Neuron (in vitro differentiated cells): ENCODE measurements around the gene RBM39.
"Not testable (repeated sequence)": the region's sequence is repeated elsewhere in the genome, so short reads cannot be mapped to it uniquely, and the experiment has no call there.

Experiments used
- H2AFZ ChIP-seq: one replicate; pipeline ENCODE4 v1.6.1; 2013; ENCODE audit warnings: low read depth, mild to moderate bottlenecking, inconsistent platforms, low read length, moderate library complexity
- H3K27me3 ChIP-seq: one replicate; pipeline ENCODE4 v1.6.1; 2013; ENCODE audit warnings: low read length; ENCODE audit not compliant: insufficient read depth
- H3K36me3 ChIP-seq: one replicate; pipeline ENCODE4 v1.6.1; 2013; ENCODE audit warnings: low read length; ENCODE audit not compliant: insufficient read depth
- H3K4me1 ChIP-seq: one replicate; pipeline ENCODE4 v1.6.1; 2013; ENCODE audit warnings: low read length; ENCODE audit not compliant: insufficient read depth
- H3K4me3 ChIP-seq: 2 replicates; pipeline ENCODE4 v1.5.1; 2013; ENCODE audit warnings: mild to moderate bottlenecking, low read length, moderate library complexity
- H3K9me3 ChIP-seq: one replicate; pipeline ENCODE4 v1.6.1; 2013; ENCODE audit warnings: low read length

RBM39 gene

DNA sequence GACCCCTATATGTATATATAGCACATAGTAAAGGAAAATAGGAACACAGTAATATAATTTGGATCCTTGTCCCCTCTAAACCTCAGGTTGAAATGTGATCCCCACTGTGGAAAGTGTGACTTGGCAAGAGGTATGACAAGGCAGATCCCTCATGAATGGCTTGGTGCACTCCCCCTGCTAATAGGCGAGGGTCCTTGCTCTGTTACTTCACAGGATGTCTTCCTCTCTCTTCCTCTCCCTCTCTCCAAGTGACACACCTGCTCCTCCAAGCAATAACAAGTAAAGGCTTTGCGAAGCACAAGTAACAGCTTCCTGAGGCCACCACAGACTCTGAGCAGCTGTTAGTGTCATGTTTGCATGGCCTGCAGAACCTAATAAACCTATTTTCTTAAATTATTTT, 26.4 kb downstream of the RBM39 start:
- peaks cover 4% of the 10 kb centered on the region for H3K4me1 ChIP-seq
- H3K27me3 ChIP-seq = no peaks in the 10 kb centered on the region
- no peaks in the 10 kb centered on the region for H3K9me3 ChIP-seq
- no peak overlapping the region for H2AFZ ChIP-seq
- H3K36me3 ChIP-seq = peaks cover 93% of the 10 kb centered on the region
- no peak overlapping the region for H3K4me3 ChIP-seq

DNA sequence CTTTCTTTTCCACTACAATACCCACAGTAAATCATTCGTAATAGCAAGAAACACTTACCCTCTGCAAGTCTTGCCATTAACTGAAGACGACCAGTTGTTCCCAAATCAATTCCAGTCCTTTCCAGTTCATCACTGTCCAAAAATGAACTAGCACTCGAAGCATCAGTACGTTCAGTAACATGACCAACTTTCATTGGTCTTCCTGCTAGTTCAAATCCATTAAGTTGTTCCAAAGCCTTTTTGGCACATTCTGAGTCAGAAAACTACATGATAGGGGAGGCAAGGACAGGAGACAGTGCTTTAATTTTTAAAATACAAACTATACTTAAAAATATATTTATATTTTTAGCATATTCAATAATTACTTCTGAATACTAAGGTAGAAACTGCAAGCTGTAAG, 27.9 kb downstream of the RBM39 start:
- Histone ChIP-seq H3K4me1 (peaks cover 20% of the 10 kb centered on the region), H3K36me3 (peaks cover 92% of the 10 kb centered on the region), H3K9me3 (no peaks in the 10 kb centered on the region), H2AFZ (no peak overlapping the region), H3K27me3 (no peaks in the 10 kb centered on the region), H3K4me3 (no peak overlapping the region)

DNA sequence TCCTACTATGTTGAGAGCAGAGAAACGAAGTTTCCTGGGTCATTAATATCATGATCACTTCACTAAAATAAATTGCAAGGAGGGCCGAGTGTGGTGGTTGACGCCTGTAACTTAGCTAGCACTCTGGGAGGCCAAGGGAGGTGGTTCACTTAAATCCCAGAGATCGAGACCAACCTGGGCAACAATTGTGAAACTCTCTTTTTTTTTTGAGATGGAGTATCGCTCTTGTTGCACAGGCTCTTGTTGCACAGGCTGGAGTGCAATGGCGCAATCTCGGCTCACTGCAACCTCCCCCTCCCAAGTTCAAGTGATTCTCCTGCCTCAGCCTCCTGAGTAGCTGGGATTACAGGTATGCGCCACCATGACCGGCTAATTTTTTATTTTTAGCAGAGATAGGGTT, 28.9 kb downstream of the RBM39 start:
- peaks cover 94% of the 10 kb centered on the region for H3K36me3 ChIP-seq
- H3K27me3 ChIP-seq, H2AFZ ChIP-seq, H3K9me3 ChIP-seq, H3K4me3 ChIP-seq: not testable (repeated sequence)
- peaks cover 24% of the 10 kb centered on the region for H3K4me1 ChIP-seq

DNA sequence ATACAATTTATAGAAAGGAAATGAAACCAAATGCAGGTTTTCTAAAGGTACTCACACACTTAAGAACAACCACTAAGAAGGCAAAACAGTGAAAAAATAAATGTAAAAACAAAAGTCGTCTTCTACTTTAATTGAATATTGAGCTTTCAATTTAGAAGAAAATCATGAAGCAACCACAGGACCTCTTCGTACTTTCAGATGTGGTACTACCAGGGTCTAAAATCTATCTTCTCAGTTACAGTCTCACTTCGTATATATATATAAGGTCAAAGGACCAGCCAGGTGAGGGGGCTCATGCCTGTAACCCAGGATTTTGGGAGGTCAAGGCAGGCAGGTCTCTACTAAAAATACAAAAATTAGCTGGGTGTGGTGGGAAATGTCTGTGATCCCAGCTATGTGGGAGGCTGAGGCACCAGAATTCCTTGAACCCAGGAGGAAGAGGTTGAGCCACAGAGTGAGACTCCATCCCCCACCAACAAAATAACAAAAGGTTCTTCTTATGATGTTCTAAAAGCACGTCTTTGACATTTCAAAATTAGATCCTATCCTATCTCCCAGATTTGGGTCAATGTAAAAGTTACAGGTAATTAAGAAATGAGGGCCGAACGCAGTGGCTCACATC, 30.4 kb downstream of the RBM39 start:
- Histone ChIP-seq H3K4me3 (no peak overlapping the region), H3K9me3 (no peaks in the 10 kb centered on the region), H3K36me3 (peaks cover 91% of the 10 kb centered on the region), H3K4me1 (peaks cover 24% of the 10 kb centered on the region), H3K27me3 (no peaks in the 10 kb centered on the region), H2AFZ (no peak overlapping the region)

- H3K4me1 ChIP-seq = peaks cover 24% of the 10 kb centered on the region
- peaks cover 91% of the 10 kb centered on the region for H3K36me3 ChIP-seq
- H3K4me3 ChIP-seq = no peak overlapping the region
- H3K27me3 ChIP-seq = no peaks in the 10 kb centered on the region
- no peaks in the 10 kb centered on the region for H3K9me3 ChIP-seq
- no peak overlapping the region for H2AFZ ChIP-seq
Measured at GRCh38 chr20:35710884-35711587, 31.0 kb downstream of the RBM39 start.

DNA sequence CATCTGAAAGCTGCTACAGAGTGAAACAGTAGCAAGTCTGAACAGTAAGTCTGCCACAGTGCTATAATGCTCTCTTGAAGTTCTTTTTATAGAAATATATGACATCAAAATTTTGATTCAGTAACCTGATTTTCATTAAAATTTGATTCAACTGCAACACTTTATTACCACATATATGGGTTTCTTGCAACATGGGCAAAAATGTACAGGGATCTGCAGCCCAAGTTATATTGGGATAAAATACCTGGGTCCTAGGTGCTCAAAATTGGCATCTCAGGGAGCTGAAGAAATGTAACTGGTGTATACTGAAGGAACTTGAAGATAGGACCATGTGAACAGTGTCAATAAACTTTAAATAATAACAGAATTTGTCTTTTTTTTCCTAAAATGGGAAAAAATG, 32.0 kb downstream of the RBM39 start:
- Histone ChIP-seq H3K4me1 (peaks cover 24% of the 10 kb centered on the region), H3K4me3 (no peak overlapping the region), H3K36me3 (peaks cover 92% of the 10 kb centered on the region), H3K27me3 (no peaks in the 10 kb centered on the region), H2AFZ (no peak overlapping the region), H3K9me3 (no peaks in the 10 kb centered on the region)

DNA sequence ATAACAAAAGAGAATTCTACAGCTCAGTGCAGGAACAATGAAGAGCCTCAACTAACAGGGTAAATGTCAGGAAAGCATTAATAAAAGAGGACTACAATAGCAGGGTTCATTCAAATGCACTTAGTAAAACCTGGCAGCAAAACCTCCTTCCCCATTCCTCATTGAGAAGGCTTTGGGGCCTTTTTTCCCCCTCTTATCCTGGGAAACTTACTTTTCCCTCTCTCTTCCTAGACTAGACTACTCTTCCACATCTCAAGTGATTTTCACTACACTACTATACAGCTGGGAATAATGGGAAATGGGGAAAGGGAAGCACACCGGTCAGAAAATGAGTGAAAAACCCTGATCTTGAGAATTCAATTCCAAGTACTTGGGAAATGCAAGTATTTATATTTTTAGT, 32.8 kb downstream of the RBM39 start:
- Histone ChIP-seq H3K4me3 (no peak overlapping the region), H3K4me1 (peaks cover 24% of the 10 kb centered on the region), H3K9me3 (no peaks in the 10 kb centered on the region), H2AFZ (no peak overlapping the region), H3K27me3 (no peaks in the 10 kb centered on the region), H3K36me3 (peaks cover 93% of the 10 kb centered on the region)

GRCh38 chr20:35708502-35708901, 33.6 kb downstream of the RBM39 start:
- Histone ChIP-seq H3K27me3 (no peaks in the 10 kb centered on the region), H3K36me3 (peaks cover 93% of the 10 kb centered on the region), H2AFZ (no peak overlapping the region), H3K4me3 (no peak overlapping the region), H3K9me3 (no peaks in the 10 kb centered on the region), H3K4me1 (peaks cover 24% of the 10 kb centered on the region)

DNA sequence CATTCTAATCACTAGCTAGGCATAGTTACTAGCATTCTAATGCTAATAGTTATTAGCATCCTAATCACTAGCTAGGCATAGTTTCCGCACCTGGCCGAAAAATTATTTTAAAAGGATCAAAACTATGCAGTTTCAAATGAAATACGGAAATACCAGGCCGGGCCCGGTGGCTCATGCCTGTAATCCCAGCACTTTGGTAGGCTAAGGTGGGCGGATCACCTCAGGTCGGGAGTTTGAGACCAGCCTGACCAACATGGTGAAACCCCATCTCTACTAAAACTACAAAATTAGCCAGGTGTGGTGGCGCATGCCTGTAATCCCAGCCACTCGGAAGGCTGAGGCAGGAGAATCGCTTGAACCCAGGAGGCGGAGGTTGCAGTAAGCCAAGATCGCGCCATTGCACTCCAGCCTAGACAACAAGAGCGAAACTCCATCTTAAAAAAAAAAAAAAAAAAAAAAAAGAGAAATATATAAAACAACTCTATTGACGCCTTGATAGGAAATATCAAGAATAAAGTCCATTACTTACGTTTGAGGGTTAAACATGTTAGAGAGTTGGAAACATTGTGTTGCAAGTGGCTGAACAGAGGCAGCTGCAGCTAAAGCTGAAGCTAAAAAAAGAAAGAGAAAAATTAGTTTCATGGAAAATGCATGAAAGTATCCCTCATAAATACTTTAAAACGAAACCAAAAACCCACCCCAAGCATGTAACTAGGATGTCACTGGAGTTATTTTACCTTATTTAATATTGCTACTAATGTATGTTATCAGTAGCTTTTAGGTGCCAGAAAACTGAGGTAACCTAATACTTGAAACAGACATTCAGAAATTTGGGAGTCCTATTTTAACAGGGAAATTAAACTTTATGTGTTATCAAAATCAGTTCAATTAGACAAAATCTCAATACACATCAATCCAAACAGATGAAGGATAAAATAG, 35.2 kb downstream of the RBM39 start:
- not testable (repeated sequence) for H3K27me3 ChIP-seq, H2AFZ ChIP-seq, H3K4me3 ChIP-seq, H3K9me3 ChIP-seq
- Histone ChIP-seq H3K4me1 (peaks cover 23% of the 10 kb centered on the region), H3K36me3 (peaks cover 96% of the 10 kb centered on the region)

GRCh38 chr20:35705894-35706293, 36.2 kb downstream of the RBM39 start:
- H3K27me3 ChIP-seq, H3K9me3 ChIP-seq: not testable (repeated sequence)
- peaks cover 94% of the 10 kb centered on the region for H3K36me3 ChIP-seq

DNA sequence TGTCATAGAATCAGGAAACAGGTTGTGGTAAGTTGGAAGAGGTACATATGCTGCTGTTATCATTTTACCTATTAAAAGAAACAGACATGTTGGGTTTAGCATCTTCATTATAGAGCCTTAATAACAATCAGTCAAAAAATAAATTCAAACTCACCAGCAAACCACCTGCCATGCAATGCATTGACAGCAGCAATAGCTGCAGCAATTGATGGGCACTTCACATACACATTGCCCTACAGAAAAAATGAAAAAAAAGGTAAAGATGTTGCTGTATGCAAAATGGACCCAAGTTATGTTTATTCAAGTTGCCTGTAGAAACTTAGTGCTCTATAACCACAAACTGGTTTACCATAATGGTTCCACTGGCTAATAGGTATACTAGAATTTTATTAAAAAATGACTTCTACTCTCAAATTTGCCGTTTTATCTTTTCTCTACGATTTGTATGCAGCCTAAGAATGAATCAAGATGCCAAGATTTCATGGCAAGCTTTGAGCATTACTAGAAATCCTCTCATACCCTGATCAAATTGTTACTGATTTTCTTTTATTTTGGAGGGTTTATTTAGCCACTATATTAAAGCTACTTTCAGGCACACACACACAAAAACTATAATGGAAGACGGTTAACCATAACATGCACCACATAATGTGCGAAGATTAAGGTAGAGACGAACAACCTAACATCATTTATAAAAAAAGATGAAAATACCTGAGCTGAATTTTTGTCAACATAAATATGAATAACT, 37.4 kb downstream of the RBM39 start:
- Histone ChIP-seq H3K36me3 (peaks cover 85% of the 10 kb centered on the region), H3K9me3 (no peaks in the 10 kb centered on the region), H2AFZ (no peak overlapping the region), H3K27me3 (no peaks in the 10 kb centered on the region), H3K4me1 (peaks cover 17% of the 10 kb centered on the region), H3K4me3 (no peak overlapping the region)

More at GRCh38 chr20:35705894-35706293, 36.2 kb downstream of the RBM39 start:
- peaks cover 21% of the 10 kb centered on the region for H3K4me1 ChIP-seq
- H3K4me3 ChIP-seq, H2AFZ ChIP-seq: not testable (repeated sequence)

DNA sequence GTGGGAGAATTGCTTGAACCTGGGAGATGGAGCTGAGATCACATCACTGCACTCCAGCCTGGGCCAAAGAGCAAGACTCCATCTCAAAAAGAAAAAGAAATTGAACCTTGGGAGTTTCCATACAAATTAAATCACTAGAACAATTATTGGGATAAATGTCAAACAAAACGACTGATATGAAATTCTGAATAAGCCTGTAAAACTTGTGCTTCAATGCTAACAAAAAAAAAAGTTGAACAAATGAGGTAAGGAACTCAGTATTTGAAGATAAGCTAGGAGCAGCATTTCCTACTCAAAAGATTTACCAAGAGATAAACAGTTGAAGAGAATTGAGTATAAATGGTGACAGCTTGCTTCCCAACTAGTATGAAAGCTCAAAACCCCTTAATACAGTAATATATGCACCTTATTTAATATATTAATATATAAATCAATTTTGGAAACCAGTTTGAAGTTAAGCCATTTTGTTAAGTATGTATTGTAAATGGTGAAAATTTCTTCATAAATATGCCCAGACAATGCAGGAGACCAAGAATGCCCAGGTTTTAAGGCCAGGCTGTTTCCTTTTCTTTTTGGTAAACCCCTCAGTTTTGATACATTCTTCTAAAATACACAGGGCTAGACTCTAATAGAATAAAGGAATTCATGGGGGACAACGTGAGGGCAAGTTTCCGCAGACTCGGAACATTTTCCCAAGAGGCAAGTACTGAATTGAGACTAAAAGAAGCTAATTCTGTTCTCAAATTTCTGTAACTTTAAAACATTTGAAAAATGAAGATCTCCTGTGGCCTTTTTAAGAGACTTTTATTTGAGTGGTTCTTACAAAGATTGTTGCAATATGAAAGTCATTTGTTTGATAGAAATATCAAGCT, 39.0 kb downstream of the RBM39 start:
- Histone ChIP-seq H3K4me3 (no peak overlapping the region), H3K27me3 (no peaks in the 10 kb centered on the region), H3K36me3 (peaks cover 70% of the 10 kb centered on the region), H3K9me3 (no peaks in the 10 kb centered on the region), H2AFZ (no peak overlapping the region), H3K4me1 (peaks cover 9% of the 10 kb centered on the region)
